GM12801 (cell line): ENCODE data around the gene USP48.

ENCODE experiments used
- TF ChIP-seq, protein P1 (sequence below): IDR thresholded peaks from one replicate; pipeline ENCODE4 v1.5.1; 2011; ENCODE audit warnings: control low read depth; ENCODE audit not compliant: insufficient read length; ENCODE audit errors: extremely low read depth

USP48 gene

DNA sequence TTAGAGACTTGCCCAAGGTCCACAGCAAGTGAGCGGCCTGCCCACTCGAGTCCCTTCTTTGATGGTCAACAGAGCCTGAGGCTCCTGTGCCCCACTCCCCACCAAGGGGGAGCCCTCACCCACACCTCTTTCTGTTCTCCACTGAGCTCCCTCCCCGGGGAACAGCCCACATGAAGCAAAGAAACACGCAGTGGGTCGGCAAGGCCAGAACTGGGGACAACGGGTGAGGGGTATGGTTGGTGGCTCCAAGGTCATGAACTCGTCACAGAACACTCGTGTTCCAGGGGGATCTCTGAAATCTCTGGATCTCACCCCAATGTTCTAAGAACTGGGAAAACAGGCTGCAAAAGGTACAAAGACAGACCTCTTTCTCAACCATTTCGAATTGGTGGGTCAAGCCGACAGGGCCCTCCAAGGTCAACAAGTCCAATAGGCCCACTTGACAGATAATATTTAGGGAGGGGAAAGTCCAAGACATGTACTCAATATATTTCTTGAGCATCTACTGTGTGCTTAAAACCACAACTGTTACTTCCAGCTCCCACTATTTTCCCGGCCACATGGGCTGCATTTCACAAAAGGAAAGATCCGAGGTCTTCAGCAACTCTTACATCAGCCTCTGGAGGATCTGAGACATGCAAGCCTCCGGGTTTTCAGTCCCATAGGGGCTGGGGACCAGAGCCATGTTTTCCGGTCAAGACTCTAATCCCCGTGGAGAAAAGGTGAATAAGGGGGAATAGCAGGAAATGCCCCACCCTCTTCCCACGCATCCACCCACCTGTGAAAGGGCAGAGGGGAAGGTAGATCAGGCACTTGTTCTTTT is 112.7 kb downstream of the USP48 start:
- TF ChIP-seq, protein P1, sequence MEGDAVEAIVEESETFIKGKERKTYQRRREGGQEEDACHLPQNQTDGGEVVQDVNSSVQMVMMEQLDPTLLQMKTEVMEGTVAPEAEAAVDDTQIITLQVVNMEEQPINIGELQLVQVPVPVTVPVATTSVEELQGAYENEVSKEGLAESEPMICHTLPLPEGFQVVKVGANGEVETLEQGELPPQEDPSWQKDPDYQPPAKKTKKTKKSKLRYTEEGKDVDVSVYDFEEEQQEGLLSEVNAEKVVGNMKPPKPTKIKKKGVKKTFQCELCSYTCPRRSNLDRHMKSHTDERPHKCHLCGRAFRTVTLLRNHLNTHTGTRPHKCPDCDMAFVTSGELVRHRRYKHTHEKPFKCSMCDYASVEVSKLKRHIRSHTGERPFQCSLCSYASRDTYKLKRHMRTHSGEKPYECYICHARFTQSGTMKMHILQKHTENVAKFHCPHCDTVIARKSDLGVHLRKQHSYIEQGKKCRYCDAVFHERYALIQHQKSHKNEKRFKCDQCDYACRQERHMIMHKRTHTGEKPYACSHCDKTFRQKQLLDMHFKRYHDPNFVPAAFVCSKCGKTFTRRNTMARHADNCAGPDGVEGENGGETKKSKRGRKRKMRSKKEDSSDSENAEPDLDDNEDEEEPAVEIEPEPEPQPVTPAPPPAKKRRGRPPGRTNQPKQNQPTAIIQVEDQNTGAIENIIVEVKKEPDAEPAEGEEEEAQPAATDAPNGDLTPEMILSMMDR, result no peak

DNA sequence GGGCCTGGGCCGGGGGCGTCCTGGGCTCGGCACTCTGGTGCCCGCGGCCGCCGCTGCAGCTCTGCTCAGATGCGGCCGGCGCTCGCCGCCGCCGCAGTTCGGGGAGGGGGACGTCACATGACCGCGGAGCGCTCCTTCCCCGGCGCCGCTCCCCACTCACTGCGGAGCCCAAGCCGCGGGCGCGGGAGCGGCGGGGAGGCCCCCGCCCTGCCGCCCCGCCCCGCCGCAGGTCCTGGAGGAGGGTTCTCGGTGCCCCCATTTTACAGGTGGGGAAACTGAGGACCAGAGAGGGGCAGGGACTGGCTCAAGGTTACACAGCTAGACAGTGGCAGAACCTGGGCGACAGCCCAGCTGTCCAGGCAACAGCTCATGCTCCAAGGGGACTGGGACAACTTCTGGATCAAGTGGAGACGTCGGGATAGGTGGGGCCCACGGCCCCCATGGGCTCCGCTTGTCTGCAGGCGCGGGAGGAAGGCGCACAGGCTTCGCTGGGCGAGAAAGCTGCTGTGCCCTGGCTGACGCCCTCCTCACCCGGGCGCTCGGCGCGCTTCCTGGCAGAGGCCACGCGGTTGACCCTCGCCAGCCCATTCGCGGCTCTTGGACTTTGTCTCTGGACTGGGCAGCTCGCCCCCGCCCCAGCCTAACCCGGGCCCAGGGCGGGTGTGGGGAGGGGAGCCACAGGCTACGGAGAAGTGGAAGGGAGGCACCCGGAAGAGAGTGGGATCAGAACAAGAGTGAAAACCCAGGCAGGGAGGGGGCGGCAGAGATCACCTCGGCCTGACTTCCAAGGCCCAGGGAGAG is 113.5 kb downstream of the USP48 start, which contains the start of gene RAP1GAP:
RAP1GAP (minus strand) TSS at position 100 of the 801 bp plus-strand sequence. CDS start 49,325 bp downstream, outside the sequence.
- TF ChIP-seq, protein P1, result no peak

DNA sequence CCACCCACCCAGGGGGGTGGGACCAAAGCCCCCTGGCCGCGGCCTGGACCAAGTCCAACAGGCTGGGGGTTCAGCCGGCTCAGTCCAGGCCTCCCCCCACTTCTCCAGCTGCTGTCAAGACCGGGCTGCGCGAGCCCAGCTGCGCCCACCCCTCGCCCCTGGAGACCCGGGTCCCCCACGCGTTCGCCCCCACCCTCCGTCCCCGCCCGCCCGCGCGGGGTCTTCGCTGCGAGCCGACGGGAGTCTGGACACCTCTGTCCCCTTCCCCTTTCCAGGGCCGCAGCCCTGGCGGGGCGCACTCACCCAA is 114.0 kb downstream of the USP48 start:
- TF ChIP-seq, protein P1, result no peak

DNA sequence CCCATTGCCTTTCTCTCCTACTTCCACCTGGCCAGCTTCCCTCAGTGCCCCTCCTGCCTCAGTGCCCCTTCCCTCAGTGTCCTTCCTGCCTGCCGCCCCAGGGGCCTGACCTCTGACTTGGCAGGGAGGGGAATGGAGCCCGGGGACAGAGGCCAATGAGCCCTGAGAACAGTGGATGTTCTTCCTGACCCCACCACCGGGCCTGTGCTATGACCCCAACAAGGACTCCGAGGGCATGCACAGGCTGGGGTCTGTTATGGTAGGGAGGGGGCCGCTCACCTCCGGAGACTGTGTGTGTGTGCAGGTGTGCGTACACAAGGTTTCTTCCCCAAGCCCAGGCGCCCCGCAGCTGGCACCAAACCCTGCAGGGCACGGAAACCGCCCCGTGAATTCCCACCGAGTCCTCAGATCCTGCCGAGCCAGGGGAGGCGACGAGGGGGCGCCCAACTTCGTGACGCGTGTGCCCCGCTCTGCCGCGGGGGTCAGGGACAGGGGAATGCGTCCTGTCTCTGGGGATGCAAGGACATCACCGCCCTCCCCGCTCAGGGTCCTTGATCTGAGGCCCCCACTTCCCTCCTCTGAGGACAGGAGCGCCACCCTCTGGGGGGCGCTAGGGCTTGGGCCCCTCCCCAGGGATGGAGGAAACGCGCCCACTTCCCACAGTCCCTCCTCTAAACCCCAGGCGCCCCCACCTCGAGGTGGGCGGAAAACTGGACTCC is 114.6 kb downstream of the USP48 start:
- TF ChIP-seq, protein P1, result no peak

DNA sequence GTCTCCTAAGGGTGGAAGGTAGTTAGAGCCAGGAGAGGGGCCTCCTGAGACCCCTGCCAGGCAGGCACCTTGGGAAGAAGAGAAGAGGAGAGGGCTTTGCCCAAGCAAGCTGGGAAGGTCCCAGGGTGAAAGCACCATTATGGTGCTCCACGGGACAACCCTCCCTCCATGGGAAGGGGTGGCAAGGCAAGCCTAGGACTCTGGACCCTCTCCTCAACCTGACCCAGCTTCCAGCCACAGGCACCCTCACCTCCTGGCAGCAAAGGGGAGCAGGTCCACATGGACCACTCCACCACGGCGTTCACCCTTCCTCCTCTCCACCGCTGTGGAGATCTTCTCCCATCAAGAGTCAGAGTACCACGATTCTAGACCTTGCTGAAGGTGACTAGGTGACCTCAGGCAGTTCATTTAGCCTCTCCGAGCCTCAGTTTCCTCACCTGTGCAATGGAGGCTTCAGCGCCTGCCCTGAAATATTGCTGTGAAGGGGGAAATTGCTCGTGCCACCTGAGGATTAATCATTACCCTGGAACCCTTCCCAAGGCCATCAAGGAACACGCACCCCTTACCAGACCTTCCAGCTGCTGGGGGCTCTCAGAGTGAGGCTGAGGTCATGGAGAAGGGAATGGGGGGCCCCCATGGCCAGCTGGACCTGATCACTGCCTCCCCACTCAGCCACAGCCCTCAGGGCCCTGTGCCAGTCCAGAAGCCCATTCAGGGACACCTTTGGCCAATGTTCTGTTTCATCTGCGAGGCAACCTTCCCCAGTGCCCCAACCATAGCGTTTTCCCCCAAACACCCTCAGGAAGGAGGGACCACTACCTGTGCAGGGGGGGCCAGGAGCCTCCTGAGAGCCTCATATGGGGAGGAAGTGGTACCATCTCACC is 115.4 kb downstream of the USP48 start:
- TF ChIP-seq, protein P1, result no peak

DNA sequence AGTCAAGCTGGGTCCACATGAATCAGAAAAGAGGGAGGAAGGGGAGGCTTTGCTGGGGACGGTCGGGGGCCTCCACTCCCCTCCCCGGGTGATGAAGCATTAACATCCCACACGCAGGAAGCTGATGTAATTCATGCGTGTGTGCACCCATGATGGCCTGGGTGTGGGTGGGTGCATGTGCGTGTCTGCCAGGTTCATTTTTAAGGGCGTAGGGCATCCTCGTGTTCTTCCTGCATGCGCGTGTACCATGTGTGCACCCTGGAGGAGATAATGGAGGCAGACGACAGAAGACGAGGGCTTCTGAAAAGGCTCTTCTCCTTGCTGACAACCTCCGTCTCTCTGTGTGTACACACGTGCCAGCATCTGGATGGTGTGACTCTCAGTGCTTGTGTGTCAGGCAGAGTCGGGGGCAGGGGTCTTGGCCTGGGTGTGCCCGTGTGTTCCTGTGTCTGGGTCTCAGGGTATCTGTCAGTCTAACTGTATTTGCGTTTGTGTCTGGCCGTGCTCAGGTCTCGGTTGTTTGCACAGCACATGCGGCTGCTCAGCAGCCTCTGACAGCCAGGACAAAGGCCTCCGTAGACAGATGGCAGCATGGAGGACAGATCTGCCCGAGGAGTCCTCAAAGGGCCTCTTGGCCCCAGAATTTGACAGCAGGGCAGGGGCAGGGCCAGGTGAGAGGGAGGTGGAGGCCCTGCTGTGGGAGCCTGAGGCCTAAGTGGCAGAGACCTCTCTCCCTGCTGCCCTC is 116.2 kb downstream of the USP48 start:
- TF ChIP-seq, protein P1, result no peak
